ENCODE measurements around the gene DNAJB2. TPM values are rescaled to one million over a fixed set of nuclear protein-coding genes. Genes with fewer than 3 reads are reported as not detected.

The DNAJB2 gene
- total RNA-seq, 1 experiment from 2014 or later: 36.2 TPM

- Histone ChIP-seq H3K36me3 (ENCODE audit: control insufficient read depth in 1 of 2, insufficient read depth in 2 of 2, low read length in 2 of 2) (no peaks in the 10 kb centered on the region), H3K4me3 (replicated peaks in 1 of 2; ENCODE audit: low read depth in 1 of 2, low read length in 2 of 2) (no peak overlapping the region), H2AFZ (ENCODE audit: low read depth, low read length, poor library complexity, severe bottlenecking) (no peak overlapping the region), H4K20me1 (ENCODE audit: insufficient read depth) (no peaks in the 10 kb centered on the region), H3K27me3 (ENCODE audit: insufficient read depth, low read length) (peaks cover 37% of the 10 kb centered on the region; the same call in 1 of the 2 replicates), H3K4me2 (ENCODE audit: low read length) (no peak overlapping the region), H3K9me3 (ENCODE audit: control insufficient read depth in 1 of 2, insufficient read depth in 1 of 2, low read depth in 1 of 2, low read length in 2 of 2) (no peaks in the 10 kb centered on the region), H3K9me2 (ENCODE audit: insufficient read depth) (no peaks in the 10 kb centered on the region), H3K9ac (ENCODE audit: low read length) (no peak overlapping the region), H3K27ac (ENCODE audit: low read depth, low read length) (no peak overlapping the region), H3K4me1 (ENCODE audit: control insufficient read depth in 1 of 2, insufficient read depth in 2 of 2, low read length in 2 of 2) (no peaks in the 10 kb centered on the region), H3K79me2 (ENCODE audit: insufficient read depth, low read length) (no peaks in the 10 kb centered on the region)
- ATAC-seq: no peak
- BruUV-seq (replicated peaks): no TSS peak
- ChIA-PET CTCF (no interaction called here), RAD21 (ENCODE audit: low non-redundant PET in 1 of 2, low total read pairs in 2 of 2, uncharacterized antibody in 2 of 2, unreplicated experiment in 2 of 2) (interaction anchor here in 1 of 2 experiments (0.6 kb wide), 1 partner anchor 9 kb away, joined by 3 read pairs; no protein-coding TSS in a partner anchor), POLR2A (no interaction called here)
- intact Hi-C loops (cut with micrococcal nuclease): no loop called here
- no peak for DNase-seq (ENCODE audit: low read depth, low spot score)
- TF ChIP-seq EZH2phosphoT487 (IDR thresholded peaks at IDR 0.05; ENCODE audit: borderline replicate concordance): no peak
- TF ChIP-seq JUND (IDR thresholded peaks at IDR 0.05): no peak
- no peak for TF ChIP-seq SIN3A (IDR thresholded peaks at IDR 0.05; ENCODE audit: low read depth)
- TF ChIP-seq SP1 (IDR thresholded peaks at IDR 0.05; ENCODE audit: low read depth): no peak
- TF ChIP-seq YY1 (IDR thresholded peaks at IDR 0.05; ENCODE audit: extremely low read depth, insufficient replicate concordance, low read depth, low read length): no peak
- no peak for TF ChIP-seq RAD21 (IDR thresholded peaks at IDR 0.05; ENCODE audit: low read depth)
- TF ChIP-seq ELF1 (IDR thresholded peaks at IDR 0.05; ENCODE audit: borderline replicate concordance, low read depth): no peak
- TF ChIP-seq POLR2A (IDR thresholded peaks at IDR 0.05; ENCODE audit: borderline replicate concordance, extremely low read depth, insufficient read depth, insufficient read length): no peak
- TF ChIP-seq EGR1 (IDR thresholded peaks at IDR 0.05; ENCODE audit: low read depth): no peak
- TF ChIP-seq POLR2AphosphoS5 (IDR thresholded peaks at IDR 0.05; ENCODE audit: low read depth, low read length): no peak
- TF ChIP-seq EZH2 (IDR thresholded peaks at IDR 0.05): no peak
- TF ChIP-seq CEBPB (IDR thresholded peaks at IDR 0.05; ENCODE audit: low read depth): no peak
- TF ChIP-seq ZFX (IDR thresholded peaks at IDR 0.05): no peak
- no peak for TF ChIP-seq ZBTB33 (IDR thresholded peaks at IDR 0.05; ENCODE audit: extremely low read depth, insufficient replicate concordance, low read length)
- no peak for TF ChIP-seq ZNF274 (IDR thresholded peaks at IDR 0.05; ENCODE audit: low read depth, low read length)
- TF ChIP-seq MAX (IDR thresholded peaks at IDR 0.05): no peak
These were observed 48.6 kb downstream of the DNAJB2 start for GRCh38 chr2:219327719-219328118.
